Measurements from ENCODE around the gene TANC2. TPM values are rescaled to one million over a fixed set of nuclear protein-coding genes. Genes with fewer than 3 reads are reported as not detected.

Gene TANC2
- total RNA-seq, 3 donors from 2014 or later, result 8.2 to 30.3 (median 20.2) TPM

GRCh38 chr17:62923258-62924150 lies 42.5 kb upstream of the TANC2 start:
- intact Hi-C loops (cut with DNase I, micrococcal nuclease), result no loop called here
- no peaks in the 10 kb centered on the region for H3K9me3 ChIP-seq
- no peak for ATAC-seq
- no peaks in the 10 kb centered on the region for H3K4me1 ChIP-seq (ENCODE audit: low read depth)
- no peak overlapping the region for H3K4me3 ChIP-seq
- TF ChIP-seq CTCF (IDR thresholded peaks at IDR 0.05), result no peak
- no peak for DNase-seq
- H3K36me3 ChIP-seq (ENCODE audit: low read depth), result no peaks in the 10 kb centered on the region

GRCh38 chr17:62925267-62925836 lies 40.7 kb upstream of the TANC2 start:
- Histone ChIP-seq H3K4me1 (ENCODE audit: low read depth) (no peaks in the 10 kb centered on the region), H3K4me3 (no peak overlapping the region), H3K36me3 (ENCODE audit: low read depth) (no peaks in the 10 kb centered on the region), H3K9me3 (no peaks in the 10 kb centered on the region)
- intact Hi-C loops (cut with DNase I, micrococcal nuclease), result no loop called here
- TF ChIP-seq CTCF (IDR thresholded peaks at IDR 0.05), result no peak
- ATAC-seq (no peak), DNase-seq (no peak)

DNA sequence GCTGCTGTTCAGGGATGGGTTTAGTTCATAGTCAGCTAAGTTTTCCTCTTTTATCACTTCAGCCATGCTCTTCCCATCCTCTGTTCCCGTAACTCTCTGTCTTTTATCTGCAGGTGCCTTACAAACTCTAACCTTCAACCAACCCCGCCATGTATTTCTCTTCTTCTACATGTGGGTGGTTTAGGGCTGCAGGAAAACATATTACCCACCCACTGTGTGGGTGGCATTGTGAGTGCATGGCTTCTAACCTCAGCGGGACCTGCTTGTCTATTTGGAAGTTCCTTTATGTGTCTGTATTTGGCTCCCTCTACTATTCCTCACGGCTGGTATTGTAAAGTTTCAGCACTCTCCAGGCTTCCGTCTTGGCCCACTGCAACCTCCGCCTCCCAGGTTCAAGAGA lies 39.0 kb upstream of the TANC2 start:
- Histone ChIP-seq H3K9me3 (no peaks in the 10 kb centered on the region), H3K4me3 (no peak overlapping the region), H3K36me3 (ENCODE audit: low read depth) (no peaks in the 10 kb centered on the region), H3K4me1 (ENCODE audit: low read depth) (no peaks in the 10 kb centered on the region)
- no peak for TF ChIP-seq CTCF (IDR thresholded peaks at IDR 0.05)
- ATAC-seq, result no peak
- intact Hi-C loops (cut with DNase I, micrococcal nuclease), result no loop called here
- DNase-seq, result no peak

- DNase-seq (no peak), ATAC-seq (no peak)
- intact Hi-C loops (cut with DNase I, micrococcal nuclease), result no loop called here
Observed at GRCh38 chr17:62929320-62929719, 36.7 kb upstream of the TANC2 start.

GRCh38 chr17:62931101-62931500 lies 34.9 kb upstream of the TANC2 start:
- H3K4me3 ChIP-seq, result no peak overlapping the region
- no peak for DNase-seq
- intact Hi-C loops (cut with DNase I, micrococcal nuclease), result no loop called here
- H3K9me3 ChIP-seq, result no peaks in the 10 kb centered on the region
- H3K36me3 ChIP-seq (ENCODE audit: low read depth), result no peaks in the 10 kb centered on the region
- ATAC-seq, result no peak
- no peaks in the 10 kb centered on the region for H3K4me1 ChIP-seq (ENCODE audit: low read depth)
- TF ChIP-seq CTCF (IDR thresholded peaks at IDR 0.05), result no peak

More at GRCh38 chr17:62929320-62929719, 36.7 kb upstream of the TANC2 start:
- Histone ChIP-seq H3K4me3 (no peak overlapping the region), H3K9me3 (no peaks in the 10 kb centered on the region), H3K4me1 (ENCODE audit: low read depth) (no peaks in the 10 kb centered on the region), H3K36me3 (ENCODE audit: low read depth) (no peaks in the 10 kb centered on the region)
- TF ChIP-seq CTCF (IDR thresholded peaks at IDR 0.05), result no peak
